Measurements from ENCODE around the gene NACC2.
A peak's percentile ranks its signal among the peaks of the same experiment; 100 is the strongest.

The NACC2 gene

DNA sequence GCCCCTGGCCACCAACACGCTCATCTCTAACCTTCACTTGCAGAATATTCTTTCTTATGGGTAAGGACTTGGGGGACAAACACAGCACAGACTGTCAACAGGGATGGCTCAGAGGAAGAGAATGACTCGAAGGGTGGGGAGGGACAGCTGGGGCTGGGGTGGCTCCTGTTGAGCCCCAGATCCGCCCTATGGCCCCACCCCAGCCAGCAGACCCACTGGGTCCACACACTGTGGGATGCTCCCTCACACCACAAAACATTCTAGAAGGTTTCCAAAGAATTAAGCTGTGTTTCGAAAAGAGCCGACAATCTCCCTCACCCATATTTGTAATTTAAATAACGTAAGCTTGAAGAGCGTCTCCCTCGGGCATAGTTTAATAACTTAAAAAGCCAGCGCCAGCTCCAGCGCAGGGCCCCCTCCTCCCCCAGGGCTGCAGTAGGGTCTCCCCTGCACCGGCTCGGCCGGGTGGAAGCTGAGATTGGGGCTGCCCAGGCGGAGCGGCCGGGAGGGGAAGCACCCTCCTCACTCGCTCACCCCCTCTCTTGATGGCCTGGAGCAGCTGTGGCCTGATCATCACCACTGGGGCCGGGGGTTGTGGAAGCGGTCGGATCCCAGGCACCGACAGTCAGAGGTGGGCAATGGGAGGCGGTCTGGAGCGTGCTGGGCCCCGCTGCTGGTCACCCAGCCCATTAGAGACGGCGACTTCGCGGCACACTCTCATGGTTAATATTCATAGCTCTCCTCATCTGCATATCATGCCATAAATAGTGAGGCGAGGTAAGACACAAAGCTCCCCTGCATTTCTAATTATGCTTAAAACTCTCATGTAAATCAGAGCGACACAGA is 37.6 kb downstream of the NACC2 start:
- H3K9me3 ChIP-seq (ENCODE audit: control insufficient read depth, insufficient read depth, low read depth, low read length), result no peaks in the 10 kb centered on the region
- TF ChIP-seq KLF1 (tag by site-specific recombination; IDR thresholded peaks at IDR 0.05) (peak; percentile 83), ZBTB48 (tag by site-specific recombination; IDR thresholded peaks at IDR 0.05) (no peak)
- TF ChIP-seq, protein P1, sequence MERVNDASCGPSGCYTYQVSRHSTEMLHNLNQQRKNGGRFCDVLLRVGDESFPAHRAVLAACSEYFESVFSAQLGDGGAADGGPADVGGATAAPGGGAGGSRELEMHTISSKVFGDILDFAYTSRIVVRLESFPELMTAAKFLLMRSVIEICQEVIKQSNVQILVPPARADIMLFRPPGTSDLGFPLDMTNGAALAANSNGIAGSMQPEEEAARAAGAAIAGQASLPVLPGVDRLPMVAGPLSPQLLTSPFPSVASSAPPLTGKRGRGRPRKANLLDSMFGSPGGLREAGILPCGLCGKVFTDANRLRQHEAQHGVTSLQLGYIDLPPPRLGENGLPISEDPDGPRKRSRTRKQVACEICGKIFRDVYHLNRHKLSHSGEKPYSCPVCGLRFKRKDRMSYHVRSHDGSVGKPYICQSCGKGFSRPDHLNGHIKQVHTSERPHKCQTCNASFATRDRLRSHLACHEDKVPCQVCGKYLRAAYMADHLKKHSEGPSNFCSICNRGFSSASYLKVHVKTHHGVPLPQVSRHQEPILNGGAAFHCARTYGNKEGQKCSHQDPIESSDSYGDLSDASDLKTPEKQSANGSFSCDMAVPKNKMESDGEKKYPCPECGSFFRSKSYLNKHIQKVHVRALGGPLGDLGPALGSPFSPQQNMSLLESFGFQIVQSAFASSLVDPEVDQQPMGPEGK (tag by site-specific recombination; IDR thresholded peaks at IDR 0.05), result 0 out of 2 replicates have a peak, but pooled peaks have one; percentile 8
- ChIA-PET POLR2A (no interaction called here), CTCF (interaction anchor here (1.0 to 1.1 kb wide), 2 partner anchors 32 to 65 kb away, joined by 4 read pairs; no protein-coding TSS in a partner anchor)
- H3K4me3 ChIP-seq (ENCODE audit: low read depth, low read length), result no peak overlapping the region
- no peak overlapping the region for H3K27ac ChIP-seq (ENCODE audit: extremely low read depth, low read depth, low read length)
- H3K4me1 ChIP-seq (ENCODE audit: control insufficient read depth, insufficient read depth, low read length), result peaks cover 7% of the 10 kb centered on the region
- no peaks in the 10 kb centered on the region for H3K36me3 ChIP-seq (ENCODE audit: control insufficient read depth in 2 of 2, insufficient read depth in 1 of 2, low read length in 2 of 2)

DNA sequence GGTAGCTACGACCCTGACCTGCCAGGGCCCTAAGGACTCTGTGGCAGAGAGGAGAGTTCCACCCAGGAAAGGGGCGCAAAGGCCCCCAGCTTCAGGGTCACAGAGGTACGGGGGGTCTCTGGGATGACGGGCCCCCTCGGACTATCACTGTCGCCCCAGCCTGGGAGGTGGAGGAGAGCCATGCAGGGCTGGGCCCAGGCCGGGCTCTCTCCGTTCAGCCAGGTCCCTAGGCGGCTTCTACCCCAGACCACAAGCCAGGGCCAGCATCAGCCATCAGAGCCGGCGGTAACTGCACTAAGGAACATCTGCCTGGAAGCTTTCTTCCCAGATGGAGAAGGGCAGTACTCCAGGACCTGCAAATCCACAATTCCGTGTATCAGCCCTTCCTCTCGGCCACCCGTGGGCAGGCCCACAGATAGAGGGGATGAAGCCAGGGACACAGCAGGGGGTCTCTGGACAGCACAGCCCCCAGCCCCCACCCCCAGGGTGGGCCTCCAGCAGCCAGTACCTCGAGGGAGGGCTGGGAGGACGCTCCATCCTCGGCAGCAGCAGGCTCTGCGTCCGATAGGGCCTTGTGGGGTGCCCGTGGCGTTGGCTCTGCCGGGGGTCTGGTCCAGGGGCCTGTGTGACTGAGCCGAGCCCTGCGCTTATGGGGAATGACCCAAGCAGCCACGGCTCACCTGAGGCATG is 38.4 kb downstream of the NACC2 start:
- no peaks in the 10 kb centered on the region for H3K9me3 ChIP-seq (ENCODE audit: control insufficient read depth, insufficient read depth, low read depth, low read length)
- no peak overlapping the region for H3K27ac ChIP-seq (ENCODE audit: extremely low read depth, low read depth, low read length)
- CTCF ChIA-PET, result interaction anchor here (1.0 to 1.1 kb wide), 2 partner anchors 33 to 66 kb away, joined by 4 read pairs; no protein-coding TSS in a partner anchor
- no peak overlapping the region for H3K4me3 ChIP-seq (ENCODE audit: low read depth, low read length)
- POLR2A ChIA-PET, result no interaction called here
- TF ChIP-seq ZNF404 (tag by site-specific recombination; IDR thresholded peaks at IDR 0.05) (no peak), ZBTB7A (tag by site-specific recombination; IDR thresholded peaks at IDR 0.05; ENCODE audit: low read depth) (no peak), ZNF324 (tag by site-specific recombination; IDR thresholded peaks at IDR 0.05) (no peak), GLIS2 (tag by site-specific recombination; IDR thresholded peaks at IDR 0.05) (peak; percentile 70), ZNF510 (tag by site-specific recombination; IDR thresholded peaks at IDR 0.05; ENCODE audit: insufficient replicate concordance) (no peak), ZNF37A (tag by site-specific recombination; IDR thresholded peaks at IDR 0.05) (no peak), ZNF416 (tag by site-specific recombination; IDR thresholded peaks at IDR 0.05) (no peak), ZNF600 (tag by site-specific recombination; IDR thresholded peaks at IDR 0.05) (peak; percentile 61; the same call in 1 of the 2 replicates), ZNF433 (tag by site-specific recombination; IDR thresholded peaks at IDR 0.05; ENCODE audit: low read depth) (no peak), IKZF3 (tag by site-specific recombination; IDR thresholded peaks at IDR 0.05) (0 out of 2 replicates have a peak, but pooled peaks have one; percentile 16), ZNF529 (tag by site-specific recombination; IDR thresholded peaks at IDR 0.05; ENCODE audit: insufficient replicate concordance) (no peak), OSR2 (tag by site-specific recombination; IDR thresholded peaks at IDR 0.05) (no peak), ZIC2 (tag by site-specific recombination; IDR thresholded peaks at IDR 0.05) (peak; percentile 23; the same call in 1 of the 2 replicates), ZNF114 (tag by site-specific recombination; IDR thresholded peaks at IDR 0.05) (no peak), ZFHX2 (tag by site-specific recombination; conservative IDR thresholded peaks at IDR 0.05) (no peak), ZNF548 (tag by site-specific recombination; IDR thresholded peaks at IDR 0.05) (no peak), ZNF555 (tag by site-specific recombination; conservative IDR thresholded peaks at IDR 0.05) (no peak), GLIS1 (tag by site-specific recombination; IDR thresholded peaks at IDR 0.05) (peak; percentile 40; the same call in 1 of the 2 replicates)
- TF ChIP-seq, protein P2, sequence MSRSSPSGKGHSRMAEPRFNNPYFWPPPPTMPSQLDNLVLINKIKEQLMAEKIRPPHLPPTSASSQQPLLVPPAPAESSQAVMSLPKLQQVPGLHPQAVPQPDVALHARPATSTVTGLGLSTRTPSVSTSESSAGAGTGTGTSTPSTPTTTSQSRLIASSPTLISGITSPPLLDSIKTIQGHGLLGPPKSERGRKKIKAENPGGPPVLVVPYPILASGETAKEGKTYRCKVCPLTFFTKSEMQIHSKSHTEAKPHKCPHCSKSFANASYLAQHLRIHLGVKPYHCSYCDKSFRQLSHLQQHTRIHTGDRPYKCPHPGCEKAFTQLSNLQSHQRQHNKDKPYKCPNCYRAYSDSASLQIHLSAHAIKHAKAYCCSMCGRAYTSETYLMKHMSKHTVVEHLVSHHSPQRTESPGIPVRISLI (tag by site-specific recombination; IDR thresholded peaks at IDR 0.05), result no peak
- TF ChIP-seq, protein P3, sequence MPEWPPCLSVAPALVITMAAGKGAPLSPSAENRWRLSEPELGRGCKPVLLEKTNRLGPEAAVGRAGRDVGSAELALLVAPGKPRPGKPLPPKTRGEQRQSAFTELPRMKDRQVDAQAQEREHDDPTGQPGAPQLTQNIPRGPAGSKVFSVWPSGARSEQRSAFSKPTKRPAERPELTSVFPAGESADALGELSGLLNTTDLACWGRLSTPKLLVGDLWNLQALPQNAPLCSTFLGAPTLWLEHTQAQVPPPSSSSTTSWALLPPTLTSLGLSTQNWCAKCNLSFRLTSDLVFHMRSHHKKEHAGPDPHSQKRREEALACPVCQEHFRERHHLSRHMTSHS (tag by site-specific recombination; IDR thresholded peaks at IDR 0.05), result no peak
- TF ChIP-seq, protein P4, sequence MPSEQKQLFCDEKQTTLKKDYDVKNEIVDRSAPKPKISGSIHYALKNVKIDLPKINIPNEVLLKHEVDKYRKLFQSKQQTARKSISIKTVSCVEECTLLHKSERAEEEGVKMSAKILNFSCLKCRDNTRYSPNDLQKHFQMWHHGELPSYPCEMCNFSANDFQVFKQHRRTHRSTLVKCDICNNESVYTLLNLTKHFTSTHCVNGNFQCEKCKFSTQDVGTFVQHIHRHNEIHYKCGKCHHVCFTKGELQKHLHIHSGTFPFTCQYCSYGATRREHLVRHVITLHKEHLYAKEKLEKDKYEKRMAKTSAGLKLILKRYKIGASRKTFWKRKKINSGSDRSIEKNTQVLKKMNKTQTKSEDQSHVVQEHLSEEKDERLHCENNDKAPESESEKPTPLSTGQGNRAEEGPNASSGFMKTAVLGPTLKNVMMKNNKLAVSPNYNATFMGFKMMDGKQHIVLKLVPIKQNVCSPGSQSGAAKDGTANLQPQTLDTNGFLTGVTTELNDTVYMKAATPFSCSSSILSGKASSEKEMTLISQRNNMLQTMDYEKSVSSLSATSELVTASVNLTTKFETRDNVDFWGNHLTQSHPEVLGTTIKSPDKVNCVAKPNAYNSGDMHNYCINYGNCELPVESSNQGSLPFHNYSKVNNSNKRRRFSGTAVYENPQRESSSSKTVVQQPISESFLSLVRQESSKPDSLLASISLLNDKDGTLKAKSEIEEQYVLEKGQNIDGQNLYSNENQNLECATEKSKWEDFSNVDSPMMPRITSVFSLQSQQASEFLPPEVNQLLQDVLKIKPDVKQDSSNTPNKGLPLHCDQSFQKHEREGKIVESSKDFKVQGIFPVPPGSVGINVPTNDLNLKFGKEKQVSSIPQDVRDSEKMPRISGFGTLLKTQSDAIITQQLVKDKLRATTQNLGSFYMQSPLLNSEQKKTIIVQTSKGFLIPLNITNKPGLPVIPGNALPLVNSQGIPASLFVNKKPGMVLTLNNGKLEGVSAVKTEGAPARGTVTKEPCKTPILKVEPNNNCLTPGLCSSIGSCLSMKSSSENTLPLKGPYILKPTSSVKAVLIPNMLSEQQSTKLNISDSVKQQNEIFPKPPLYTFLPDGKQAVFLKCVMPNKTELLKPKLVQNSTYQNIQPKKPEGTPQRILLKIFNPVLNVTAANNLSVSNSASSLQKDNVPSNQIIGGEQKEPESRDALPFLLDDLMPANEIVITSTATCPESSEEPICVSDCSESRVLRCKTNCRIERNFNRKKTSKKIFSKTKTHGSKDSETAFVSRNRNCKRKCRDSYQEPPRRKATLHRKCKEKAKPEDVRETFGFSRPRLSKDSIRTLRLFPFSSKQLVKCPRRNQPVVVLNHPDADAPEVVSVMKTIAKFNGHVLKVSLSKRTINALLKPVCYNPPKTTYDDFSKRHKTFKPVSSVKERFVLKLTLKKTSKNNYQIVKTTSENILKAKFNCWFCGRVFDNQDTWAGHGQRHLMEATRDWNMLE (tag by site-specific recombination; conservative IDR thresholded peaks at IDR 0.05; ENCODE audit: low read depth), result no peak
- H3K4me1 ChIP-seq (ENCODE audit: control insufficient read depth, insufficient read depth, low read length), result peaks cover 8% of the 10 kb centered on the region
- no peaks in the 10 kb centered on the region for H3K36me3 ChIP-seq (ENCODE audit: control insufficient read depth in 2 of 2, insufficient read depth in 1 of 2, low read length in 2 of 2)

All from HEK293 (cell line).